NCI-H2107 treated with DMSO at 0.1 percent for 48 hours (cell line): ENCODE results near the gene DDX1.

Experiments
- DNase-seq: peaks from one replicate; lab custom pipeline; 2025; ENCODE audit not compliant: unreplicated experiment; lab: John Stamatoyannopoulos, UW

Gene DDX1

DNA sequence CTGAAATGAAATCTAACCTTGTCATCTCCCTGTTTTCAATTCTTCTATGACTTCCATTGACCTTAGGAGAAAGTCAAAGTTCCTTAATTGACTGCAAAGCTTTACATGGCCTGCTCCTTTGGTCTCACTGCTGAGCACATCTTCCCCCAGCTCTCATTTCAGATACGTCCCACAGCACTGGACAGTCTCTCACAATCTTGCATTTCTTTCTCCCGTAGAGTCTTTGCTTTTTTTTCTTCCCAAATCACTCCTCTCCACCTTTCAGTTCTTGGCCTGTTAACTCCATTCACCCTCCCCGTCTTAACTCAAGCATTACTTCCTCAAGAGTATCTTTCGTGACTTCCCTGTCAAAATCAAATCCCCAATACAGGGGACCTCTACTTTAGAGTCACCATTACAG is 67.2 kb downstream of the DDX1 start:
- no peak for DNase-seq

GRCh38 chr2:15660491-15661294 is 69.0 kb downstream of the DDX1 start:
- DNase-seq = no peak

GRCh38 chr2:15661295-15661569 is 69.6 kb downstream of the DDX1 start:
- no peak for DNase-seq

GRCh38 chr2:15662026-15662425 is 70.4 kb downstream of the DDX1 start:
- no peak for DNase-seq

DNA sequence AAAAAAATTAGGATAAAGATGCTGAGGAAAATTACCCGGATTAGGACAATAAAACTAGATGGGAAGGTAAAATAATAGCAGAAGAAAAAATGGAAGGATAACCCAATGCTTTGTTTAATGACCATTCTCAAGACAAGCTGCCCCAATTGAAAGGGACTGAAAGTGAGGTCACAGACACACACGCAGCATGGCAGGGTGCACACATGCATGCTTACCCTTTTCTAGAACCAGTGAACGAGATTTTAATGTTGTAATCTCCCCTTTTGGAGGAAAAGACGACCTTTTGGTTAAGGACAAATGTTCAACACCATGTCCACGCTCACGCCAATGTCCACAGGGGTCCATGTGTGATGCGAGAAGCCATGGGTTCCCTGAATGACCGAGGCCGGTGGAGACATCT is 70.9 kb downstream of the DDX1 start:
- no peak for DNase-seq

DNA sequence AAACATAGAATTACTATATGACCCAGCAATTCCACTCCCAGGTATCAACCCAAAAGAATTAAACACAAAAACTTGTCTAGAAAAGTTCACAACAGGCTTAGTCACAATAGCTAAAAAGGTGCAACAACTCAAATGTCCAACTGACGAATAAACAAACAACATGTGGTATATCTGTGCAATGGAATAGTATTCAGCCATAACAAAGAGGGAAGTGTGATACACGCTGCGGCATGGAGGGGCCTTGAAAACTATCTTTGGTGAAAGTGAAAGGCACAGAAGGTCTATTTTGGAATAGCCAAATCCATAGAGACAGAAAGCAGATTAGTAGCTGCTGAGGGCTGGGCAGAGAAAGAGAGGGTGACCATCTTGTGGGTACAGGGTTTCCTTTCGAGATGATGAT is 72.1 kb downstream of the DDX1 start:
- DNase-seq = no peak

DNA sequence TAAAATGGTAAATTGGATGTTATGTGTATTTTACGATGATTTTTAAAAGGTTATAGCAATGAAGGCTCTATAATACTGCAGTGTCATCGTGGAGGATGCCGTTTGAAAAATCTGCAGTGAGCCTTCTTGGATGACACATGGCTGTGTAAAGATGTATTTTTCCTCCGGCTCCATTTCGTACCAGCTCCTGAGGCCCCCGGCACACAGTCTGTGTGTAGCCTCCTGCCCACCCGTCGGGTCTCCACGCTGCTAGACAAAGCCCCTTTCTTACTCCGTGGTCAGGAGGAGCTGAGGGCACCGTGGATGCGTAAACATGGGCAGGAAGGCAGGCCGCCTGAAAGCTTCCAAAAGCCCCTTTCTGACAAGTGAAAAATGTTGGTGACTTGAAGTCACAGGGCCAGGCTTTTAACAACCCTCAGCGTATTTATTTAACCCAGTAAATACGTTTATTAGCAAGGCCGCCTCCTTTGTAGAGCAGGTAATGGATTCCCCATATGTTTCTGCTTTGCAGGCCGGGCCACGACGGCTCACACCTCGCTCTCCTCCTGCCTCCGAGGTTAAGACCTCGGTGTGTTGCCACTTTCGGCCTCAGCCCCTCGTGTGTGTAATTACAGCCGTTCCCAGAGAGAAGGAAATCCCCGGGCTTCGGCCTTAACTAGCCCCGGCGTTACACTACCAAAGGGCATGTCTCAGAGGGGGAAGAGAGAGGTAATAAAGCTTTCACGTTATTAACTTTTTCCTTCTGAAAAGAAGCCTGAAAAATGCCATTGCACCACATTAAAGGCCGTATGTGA is 72.8 kb downstream of the DDX1 start:
- DNase-seq = no peak

- no peak for DNase-seq
Observed at GRCh38 chr2:15665067-15665942, 73.6 kb downstream of the DDX1 start.

DNA sequence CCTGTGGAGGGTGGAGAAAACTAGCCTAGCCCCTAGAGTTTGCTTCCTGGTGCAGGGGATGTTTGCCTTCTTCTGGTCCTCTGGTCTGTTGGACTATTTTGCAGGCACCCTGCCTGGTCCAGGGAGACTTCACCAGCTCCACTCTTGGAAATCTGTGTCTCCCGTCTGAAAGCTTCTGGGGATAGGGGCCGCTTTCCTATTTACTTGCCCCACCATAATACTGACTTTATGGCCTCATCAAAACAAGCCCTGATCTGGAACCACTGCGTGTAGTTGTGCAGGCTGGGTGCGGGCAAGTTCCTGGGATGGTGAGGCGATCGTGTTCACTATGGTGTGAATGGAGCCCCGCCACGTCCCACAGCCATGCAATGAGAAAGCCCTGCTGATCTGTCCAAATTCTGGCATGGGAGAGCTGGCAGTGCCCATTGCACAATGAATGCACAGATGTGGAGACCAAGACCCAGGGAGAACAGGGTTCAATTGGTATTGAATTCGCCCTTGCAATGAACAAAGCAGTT is 74.3 kb downstream of the DDX1 start:
- DNase-seq = no peak

GRCh38 chr2:15666861-15667808 is 75.5 kb downstream of the DDX1 start:
- DNase-seq = no peak

DNA sequence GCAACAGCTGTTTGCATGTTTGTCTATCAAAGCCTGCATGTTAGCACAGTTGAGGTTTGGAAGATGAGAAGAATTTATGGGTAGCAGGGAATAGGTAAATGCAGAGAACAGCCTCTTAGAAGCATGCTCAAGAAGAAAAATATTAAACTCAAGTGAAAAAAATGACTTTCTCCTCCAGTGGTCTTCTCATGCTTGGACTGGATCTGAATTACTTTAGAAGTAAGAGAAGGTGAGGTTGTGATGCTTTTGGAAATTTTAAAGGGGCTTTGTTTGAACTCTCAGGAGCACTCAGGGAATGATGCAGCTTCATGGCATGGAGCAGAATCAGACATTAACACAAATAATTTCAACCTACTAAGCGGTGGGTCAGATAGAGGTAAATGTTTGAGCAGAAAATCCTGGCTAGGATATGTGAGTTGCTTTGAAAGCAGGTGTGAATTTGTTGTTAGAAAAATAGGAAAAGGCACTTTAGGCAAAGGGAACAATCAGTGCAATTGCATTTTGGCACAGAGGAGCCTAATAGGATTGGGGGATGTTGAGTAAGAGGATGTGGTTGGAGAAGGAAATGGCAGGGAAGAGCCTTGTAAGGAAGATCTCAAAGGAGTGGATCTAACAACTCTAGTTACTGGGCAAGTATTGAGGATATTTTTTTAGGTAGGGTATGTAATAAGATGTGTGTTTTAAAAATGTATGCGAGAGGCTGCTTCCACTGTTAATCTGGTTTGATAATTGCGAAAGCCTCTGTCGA is 76.3 kb downstream of the DDX1 start:
- no peak for DNase-seq

DNA sequence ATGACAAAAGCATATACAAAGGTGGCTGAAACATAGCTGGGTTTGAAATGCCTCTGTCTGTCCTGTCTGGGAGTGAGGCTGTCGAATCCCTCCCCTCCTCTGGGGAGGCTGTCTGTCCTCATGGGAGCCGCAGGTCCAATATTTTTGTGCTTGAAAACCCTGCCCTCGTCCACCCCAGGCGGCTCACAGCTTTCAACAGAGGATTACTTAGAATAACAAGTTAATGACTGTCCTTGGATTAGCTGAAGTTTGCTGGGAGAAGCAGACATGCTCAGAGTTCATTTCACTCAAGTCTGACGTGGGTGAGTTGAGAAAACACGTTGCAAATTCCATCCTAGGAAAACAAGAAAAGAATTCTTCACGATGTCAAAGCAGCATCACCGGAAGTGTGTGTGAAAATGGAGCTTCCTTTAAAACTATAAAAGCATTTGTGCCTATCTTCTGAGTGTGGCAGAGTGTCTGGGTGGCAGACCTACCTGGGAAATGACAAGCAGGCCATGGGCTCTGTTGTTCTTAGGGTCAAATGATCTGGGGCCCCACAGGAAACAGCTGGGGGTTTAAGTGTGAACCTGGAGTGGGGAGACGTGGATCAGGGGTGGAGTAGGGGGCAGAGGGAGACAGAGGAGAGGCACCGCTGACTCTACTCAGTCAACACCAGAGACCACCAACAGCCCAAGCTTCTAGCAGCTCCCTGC is 77.1 kb downstream of the DDX1 start:
- no peak for DNase-seq

DNA sequence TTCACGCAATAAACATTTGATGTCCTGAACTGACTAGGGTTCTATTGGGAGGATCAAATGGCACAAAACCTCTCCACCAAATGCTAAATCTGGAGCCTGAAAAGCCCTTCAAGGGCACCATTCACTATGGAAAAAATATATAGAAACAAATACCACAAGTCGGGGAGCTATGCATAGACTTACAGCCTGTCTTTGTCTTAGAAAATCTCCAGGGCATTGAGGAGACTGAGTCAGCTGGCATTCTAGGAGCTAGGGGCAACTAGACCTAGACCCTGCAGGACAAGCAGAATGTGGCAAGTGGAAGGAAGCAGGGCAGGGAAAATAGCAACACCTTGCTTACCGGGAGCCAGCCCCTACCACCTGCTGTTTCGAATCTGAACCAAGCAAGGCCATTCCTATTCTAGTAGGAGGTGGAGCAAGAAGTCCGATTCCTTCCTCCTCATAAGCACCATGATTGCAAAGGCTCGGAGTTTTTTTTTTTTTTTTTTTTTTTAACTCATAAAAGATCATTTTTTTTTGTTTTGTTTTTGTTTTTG is 77.8 kb downstream of the DDX1 start:
- DNase-seq = no peak

- DNase-seq = no peak
Observed at GRCh38 chr2:15670469-15670868, 78.8 kb downstream of the DDX1 start.

- no peak for DNase-seq
Observed at GRCh38 chr2:15670981-15671380, 79.3 kb downstream of the DDX1 start.

DNA sequence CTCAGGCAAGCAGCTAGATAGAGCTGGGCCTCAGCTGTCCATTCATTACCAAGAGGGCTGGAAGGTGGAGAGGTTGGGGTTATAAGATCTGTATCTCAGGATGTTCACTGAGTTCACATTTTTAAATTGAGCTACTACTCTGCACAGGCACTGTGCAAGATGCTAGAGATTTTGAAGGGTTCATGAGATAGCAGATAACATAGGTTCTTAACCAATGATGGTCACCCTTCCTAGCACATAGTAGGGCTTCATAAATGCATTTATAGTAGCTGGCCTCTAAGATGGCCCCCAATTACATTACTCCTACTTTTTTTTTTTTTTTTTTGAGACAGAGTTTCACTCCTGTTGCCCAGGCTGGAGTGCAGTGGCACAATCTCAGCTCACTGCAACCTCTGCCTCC is 79.7 kb downstream of the DDX1 start:
- no peak for DNase-seq

- no peak for DNase-seq
Observed at GRCh38 chr2:15671842-15672815, 80.5 kb downstream of the DDX1 start.
